ENCODE results near the gene NRXN2.

NRXN2 gene

GRCh38 chr11:64560139-64560771 lies 162.7 kb downstream of the NRXN2 start:
- DNase-seq = no peak

GRCh38 chr11:64559351-64560138 lies 163.5 kb downstream of the NRXN2 start:
- no peak for DNase-seq

- no peak for DNase-seq
Measured at GRCh38 chr11:64558869-64559268, 164.1 kb downstream of the NRXN2 start.

GRCh38 chr11:64558065-64558745 lies 164.8 kb downstream of the NRXN2 start:
- no peak for DNase-seq

GRCh38 chr11:64556721-64557250 lies 166.2 kb downstream of the NRXN2 start:
- no peak for DNase-seq

Data from activated CD8-positive, alpha-beta memory T cell treated with anti-CD3 and anti-CD28 coated beads for 24 hours (primary cell).